OCI-LY1 (cell line): ENCODE results near the gene PCNT.

Experiments
- CTCF ChIP-seq: fragments of 200-600 bp; sonication (generic), shearing (Covaris generic); IDR thresholded peaks from 2 replicates; pipeline ENCODE4 v1.5.1; 2017; ENCODE audit warnings: mild to moderate bottlenecking, antibody characterized with exemption, low read length, moderate library complexity, mixed read lengths
- EZH2 ChIP-seq: fragments of 200-600 bp; sonication (generic), shearing (Covaris generic); IDR thresholded peaks from 2 replicates; pipeline ENCODE4 v1.8.0; 2017; ENCODE audit warnings: borderline replicate concordance, mixed run types, mild to moderate bottlenecking, antibody characterized with exemption, low read length, moderate library complexity, mixed read lengths

- TF ChIP-seq CTCF (no peak), EZH2 (no peak)
Observed at GRCh38 chr21:46442938-46443337, 119.0 kb downstream of the PCNT start.
